Ascending aorta (tissue), 2 donors: ENCODE measurements around the gene TRAF2. TPM values are rescaled to one million over a fixed set of nuclear protein-coding genes. Genes with fewer than 3 reads are reported as not detected.
A peak's percentile ranks its signal among the peaks of the same experiment; 100 is the strongest.

Source experiments
- DNase-seq, 2 donors: peaks; one replicate each; pipeline ENCODE4 v3.0.0-alpha.2; 2019; ENCODE audit warnings: low spot score in 2 of 2
- H3K27ac ChIP-seq, 2 donors: fragments of 200-600 bp; sonication (generic); one replicate each; pipeline ENCODE4 v1.5.1; 2016 to 2017; ENCODE audit warnings: mild to moderate bottlenecking in 1 of 2
- H3K27me3 ChIP-seq: fragments of 200-600 bp; sonication (generic); one replicate; pipeline ENCODE4 v1.5.1; 2017
- H3K36me3 ChIP-seq, 2 donors: fragments of 200-600 bp; sonication (generic); one replicate each; pipeline ENCODE4 v1.5.1; 2016
- H3K4me1 ChIP-seq, 2 donors: fragments of 200-600 bp; sonication (generic); one replicate each; pipeline ENCODE4 v1.5.1; 2016 to 2017; ENCODE audit warnings: mild to moderate bottlenecking in 1 of 2
- H3K4me3 ChIP-seq, 2 donors: fragments of 200-600 bp; sonication (generic); one replicate each; pipeline ENCODE4 v1.5.1; 2016 to 2017; ENCODE audit warnings: mild to moderate bottlenecking in 1 of 2
- H3K9me3 ChIP-seq, 2 donors: fragments of 200-600 bp; sonication (generic); one replicate each; pipeline ENCODE4 v1.5.1; 2016
- CTCF ChIP-seq, 3 experiments: fragments of 200-600 bp in 2 of 3; fragments of 450-650 bp in 1 of 3; sonication (generic) in 2 of 3; IDR thresholded peaks; one replicate each; pipeline ENCODE4 v1.5.1; 2016 to 2019; ENCODE audit warnings: antibody characterized with exemption in 3 of 3, mild to moderate bottlenecking in 1 of 3, moderate library complexity in 1 of 3
- intact Hi-C: fragments of 100-400 bp; cut with DNase I; formaldehyde crosslinking; loops from one replicate; pipeline ENCODE4 v1.15.1; 2023
- total RNA-seq: library from RNA; depleted of rRNA; stranded (reverse); fragments of >200 nt; gene quantifications from one replicate; pipeline ENCODE4 v1.1.0, GENCODE V29; 2016

TRAF2 gene
- total RNA-seq, 1 donor from 2014 or later, result 4.4 TPM

GRCh38 chr9:136856541-136857141 lies 29.7 kb upstream of the TRAF2 start:
- H3K9me3 ChIP-seq, result no peaks in the 10 kb centered on the region
- no peak for DNase-seq
- no peak for TF ChIP-seq CTCF (IDR thresholded peaks at IDR 0.05)
- no peaks in the 10 kb centered on the region for H3K27me3 ChIP-seq
- intact Hi-C loops, result no loop called here
- peaks cover 4 to 14% of the 10 kb centered on the region in 2 donors for H3K4me1 ChIP-seq
- H3K36me3 ChIP-seq, result peaks cover 10 to 12% of the 10 kb centered on the region in 2 donors
- no peak overlapping the region for H3K4me3 ChIP-seq
- H3K27ac ChIP-seq, result no peak overlapping the region

GRCh38 chr9:136857166-136857565 lies 29.1 kb upstream of the TRAF2 start:
- no peak for TF ChIP-seq CTCF (IDR thresholded peaks at IDR 0.05)
- Histone ChIP-seq H3K4me1 (peaks cover 4 to 14% of the 10 kb centered on the region in 2 donors), H3K4me3 (no peak overlapping the region), H3K36me3 (peaks cover 15 to 17% of the 10 kb centered on the region in 2 donors), H3K27me3 (no peaks in the 10 kb centered on the region), H3K27ac (no peak overlapping the region), H3K9me3 (no peaks in the 10 kb centered on the region)
- intact Hi-C loops, result no loop called here
- DNase-seq, result no peak

GRCh38 chr9:136857581-136858412 lies 28.5 kb upstream of the TRAF2 start:
- TF ChIP-seq CTCF (IDR thresholded peaks at IDR 0.05), result no peak
- intact Hi-C loops, result no loop called here
- Histone ChIP-seq H3K9me3 (no peaks in the 10 kb centered on the region), H3K4me3 (no peak overlapping the region), H3K27ac (no peak overlapping the region), H3K36me3 (peaks cover 21 to 23% of the 10 kb centered on the region in 2 donors), H3K27me3 (no peaks in the 10 kb centered on the region), H3K4me1 (peaks cover 4 to 14% of the 10 kb centered on the region in 2 donors)
- no peak for DNase-seq

GRCh38 chr9:136858452-136858843 lies 27.9 kb upstream of the TRAF2 start:
- Histone ChIP-seq H3K27ac (peak overlapping the region; percentile 39 to 57), H3K9me3 (no peaks in the 10 kb centered on the region), H3K27me3 (no peaks in the 10 kb centered on the region), H3K4me1 (peaks cover 4 to 14% of the 10 kb centered on the region in 2 donors), H3K36me3 (peaks cover 28 to 30% of the 10 kb centered on the region in 2 donors), H3K4me3 (no peak overlapping the region)
- no peak for DNase-seq
- no peak for TF ChIP-seq CTCF (IDR thresholded peaks at IDR 0.05)
- intact Hi-C loops, result no loop called here

GRCh38 chr9:136858844-136859757 lies 27.2 kb upstream of the TRAF2 start:
- Histone ChIP-seq H3K9me3 (no peaks in the 10 kb centered on the region), H3K4me3 (no peak overlapping the region), H3K27me3 (no peaks in the 10 kb centered on the region), H3K4me1 (peaks cover 4 to 14% of the 10 kb centered on the region in 2 donors), H3K36me3 (peaks cover 33 to 34% of the 10 kb centered on the region in 2 donors), H3K27ac (peak overlapping the region; percentile 39 to 57)
- no peak for TF ChIP-seq CTCF (IDR thresholded peaks at IDR 0.05)
- intact Hi-C loops, result no loop called here
- DNase-seq, result no peak
